SH-SY5Y (cell line): ENCODE measurements around the gene HOXA6.

Experiments used
- GATA2 ChIP-seq: IDR thresholded peaks from 2 replicates; pipeline ENCODE4 v1.6.1; 2011; ENCODE audit warnings: mild to moderate bottlenecking, low read depth, low read length
- GATA3 ChIP-seq: IDR thresholded peaks from 2 replicates; pipeline ENCODE4 v1.6.1; 2011; ENCODE audit warnings: low read depth, mild to moderate bottlenecking, low read length, moderate library complexity

GRCh38 chr7:27142580-27143022 lies 5.0 kb downstream of the HOXA6 start:
- TF ChIP-seq GATA3: no peak
- no peak for TF ChIP-seq GATA2
